Fibroblast of villous mesenchyme (primary cell): ENCODE measurements around the gene DLEC1. TPM values are rescaled to one million over a fixed set of nuclear protein-coding genes. Genes with fewer than 3 reads are reported as not detected.

Experiments
- DNase-seq: peaks from one replicate; pipeline ENCODE4 v3.0.0-alpha.2; 2010; ENCODE audit warnings: low read depth
- H3K4me3 ChIP-seq: 2 replicates; pipeline ENCODE4 v1.5.1; 2011; ENCODE audit warnings: low read depth, mild to moderate bottlenecking, low read length
- small RNA-seq: library from RNA; depleted of rRNA; stranded (forward); fragments of <200 nt; gene quantifications from one replicate; pipeline ENCODE3, GENCODE V24; 2012
- total RNA-seq: library from RNA; depleted of rRNA; stranded (reverse); fragments of >200 nt; gene quantifications from 2 replicates; pipeline ENCODE4 v1.2.3, GENCODE V29; 2012
- TF ChIP-seq, protein P1 (sequence below): IDR thresholded peaks from 2 replicates; pipeline ENCODE4 v1.5.1; 2012; ENCODE audit warnings: low read depth, mild to moderate bottlenecking, low read length; ENCODE audit not compliant: insufficient read depth

The DLEC1 gene
- total RNA-seq, 1 donor, result under 0.01 TPM

DNA sequence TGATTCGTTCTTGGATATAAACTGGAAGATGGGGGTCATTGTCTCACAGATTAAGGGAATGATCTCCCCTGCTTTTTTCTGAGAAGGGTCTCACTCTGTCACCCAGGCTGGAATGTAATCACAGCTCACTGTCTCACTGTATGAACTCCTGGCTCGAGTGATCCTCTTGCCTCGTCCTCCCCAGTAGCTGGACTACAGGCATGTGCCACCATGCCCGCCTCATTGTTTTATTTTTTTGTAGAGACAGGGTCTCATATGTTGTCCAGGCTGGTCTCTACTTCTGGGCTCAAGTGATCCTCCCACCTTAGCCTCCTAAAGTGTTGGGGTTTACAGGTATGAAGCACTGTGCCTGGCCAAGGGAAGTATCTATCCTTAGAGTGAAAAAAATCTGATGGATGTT is 131.7 kb downstream of the DLEC1 start:
- TF ChIP-seq, protein P1, sequence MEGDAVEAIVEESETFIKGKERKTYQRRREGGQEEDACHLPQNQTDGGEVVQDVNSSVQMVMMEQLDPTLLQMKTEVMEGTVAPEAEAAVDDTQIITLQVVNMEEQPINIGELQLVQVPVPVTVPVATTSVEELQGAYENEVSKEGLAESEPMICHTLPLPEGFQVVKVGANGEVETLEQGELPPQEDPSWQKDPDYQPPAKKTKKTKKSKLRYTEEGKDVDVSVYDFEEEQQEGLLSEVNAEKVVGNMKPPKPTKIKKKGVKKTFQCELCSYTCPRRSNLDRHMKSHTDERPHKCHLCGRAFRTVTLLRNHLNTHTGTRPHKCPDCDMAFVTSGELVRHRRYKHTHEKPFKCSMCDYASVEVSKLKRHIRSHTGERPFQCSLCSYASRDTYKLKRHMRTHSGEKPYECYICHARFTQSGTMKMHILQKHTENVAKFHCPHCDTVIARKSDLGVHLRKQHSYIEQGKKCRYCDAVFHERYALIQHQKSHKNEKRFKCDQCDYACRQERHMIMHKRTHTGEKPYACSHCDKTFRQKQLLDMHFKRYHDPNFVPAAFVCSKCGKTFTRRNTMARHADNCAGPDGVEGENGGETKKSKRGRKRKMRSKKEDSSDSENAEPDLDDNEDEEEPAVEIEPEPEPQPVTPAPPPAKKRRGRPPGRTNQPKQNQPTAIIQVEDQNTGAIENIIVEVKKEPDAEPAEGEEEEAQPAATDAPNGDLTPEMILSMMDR, result no peak
- no peak overlapping the region for H3K4me3 ChIP-seq
- no peak for DNase-seq

DNA sequence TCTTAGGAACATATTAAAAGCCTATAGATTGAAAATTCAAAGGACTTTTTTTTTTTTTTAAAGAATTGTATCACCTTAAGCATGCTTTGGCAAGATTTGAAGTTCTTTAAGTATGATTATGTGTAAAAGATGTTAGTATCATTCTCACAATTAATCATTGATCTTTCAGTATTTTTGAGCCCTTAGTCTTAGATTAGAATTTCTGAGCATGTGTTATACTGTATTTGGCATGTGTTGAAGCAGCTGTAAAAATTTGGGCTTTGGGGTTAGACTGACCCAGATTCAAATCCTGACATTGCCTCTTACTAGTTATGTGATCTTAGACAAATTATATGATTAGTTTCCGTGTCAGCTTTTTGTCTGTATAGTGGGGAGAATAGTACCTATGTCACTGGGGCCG is 132.6 kb downstream of the DLEC1 start:
- TF ChIP-seq, protein P1, result no peak
- H3K4me3 ChIP-seq, result no peak overlapping the region
- DNase-seq, result no peak

Small RNA genes within 50 kb of the gene (small RNA-seq; reads per million reads assigned to genes)
- gene RF00019, result not detected

Other genes starting within 250 kb of the DLEC1 start
- 31.6 and 61.7 TPM in 2 replicates for gene CTDSPL, start 177.3 kb upstream of the DLEC1 start, total RNA-seq
- gene VILL, start 48.4 kb upstream of the DLEC1 start, total RNA-seq, result 4.3 and 5.5 TPM in 2 replicates
- gene PLCD1, start 9.6 kb upstream of the DLEC1 start, total RNA-seq, result 15.1 and 15.5 TPM in 2 replicates
- 18.1 and 20.0 TPM in 2 replicates for gene ACAA1, start 97.9 kb downstream of the DLEC1 start, total RNA-seq
- gene MYD88, start 99.5 kb downstream of the DLEC1 start, total RNA-seq, result 6.9 and 10.6 TPM in 2 replicates
- 42.2 and 68.2 TPM in 2 replicates for gene OXSR1, start 126.3 kb downstream of the DLEC1 start, total RNA-seq
- 0.32 and 0.43 TPM in 2 replicates for gene SLC22A13, start 226.6 kb downstream of the DLEC1 start, total RNA-seq
- 0.32 and 0.86 TPM in 2 replicates for gene SLC22A14, start 243.1 kb downstream of the DLEC1 start, total RNA-seq